ENCODE measurements around the gene TMEM132D. TPM values are rescaled to one million over a fixed set of nuclear protein-coding genes. Genes with fewer than 3 reads are reported as not detected.

TMEM132D gene
- total RNA-seq, 4 donors from 2014 or later, result 0.15 to 0.94 TPM; not detected in 2

- no peak for ATAC-seq
- H3K27me3 ChIP-seq, result peaks cover 6% of the 10 kb centered on the region
- H3K4me3 ChIP-seq, result no peak overlapping the region
- H3K4me1 ChIP-seq, result no peaks in the 10 kb centered on the region
- no peaks in the 10 kb centered on the region for H3K36me3 ChIP-seq
- TF ChIP-seq POLR2A (IDR thresholded peaks at IDR 0.05), result no peak
- TF ChIP-seq POLR2AphosphoS5 (IDR thresholded peaks at IDR 0.05), result no peak
- no peak for TF ChIP-seq CTCF (IDR thresholded peaks at IDR 0.05)
- no peak for TF ChIP-seq EP300 (IDR thresholded peaks at IDR 0.05)
- H3K27ac ChIP-seq, result no peak overlapping the region
- H3K9me3 ChIP-seq, result peaks cover 0 to 22% (median 0%) of the 10 kb centered on the region in 3 donors
- 63 to 73% methylated on average over 7 to 10 of the region's 10 CpGs for WGBS, 2 donors (ENCODE audit: low coverage in 1 of 2)
Measured at GRCh38 chr12:129776977-129777667, 126.7 kb downstream of the TMEM132D start.

GRCh38 chr12:129772501-129773493, 131.0 kb downstream of the TMEM132D start:
- TF ChIP-seq POLR2A (IDR thresholded peaks at IDR 0.05), result no peak
- TF ChIP-seq EP300 (IDR thresholded peaks at IDR 0.05), result no peak
- no peak for TF ChIP-seq CTCF (IDR thresholded peaks at IDR 0.05)
- TF ChIP-seq POLR2AphosphoS5 (IDR thresholded peaks at IDR 0.05), result no peak
- WGBS, 2 donors (ENCODE audit: low coverage in 1 of 2), result 68 to 77% methylated on average over 12 to 17 of the region's 17 CpGs
- no peaks in the 10 kb centered on the region for H3K36me3 ChIP-seq
- no peak overlapping the region for H3K27ac ChIP-seq
- H3K4me1 ChIP-seq, result no peaks in the 10 kb centered on the region
- no peaks in the 10 kb centered on the region for H3K27me3 ChIP-seq
- no peaks in the 10 kb centered on the region for H3K9me3 ChIP-seq
- no peak for ATAC-seq
- no peak overlapping the region for H3K4me3 ChIP-seq

GRCh38 chr12:129771238-129771637, 132.6 kb downstream of the TMEM132D start:
- ATAC-seq, result no peak
- H3K27ac ChIP-seq, result no peak overlapping the region
- H3K36me3 ChIP-seq, result no peaks in the 10 kb centered on the region
- 40 to 75% methylated on average over 2 to 3 of the region's 4 CpGs for WGBS, 2 donors (ENCODE audit: low coverage in 1 of 2)
- H3K4me1 ChIP-seq, result no peaks in the 10 kb centered on the region
- TF ChIP-seq CTCF (IDR thresholded peaks at IDR 0.05), result no peak
- TF ChIP-seq POLR2AphosphoS5 (IDR thresholded peaks at IDR 0.05), result no peak
- TF ChIP-seq POLR2A (IDR thresholded peaks at IDR 0.05), result no peak
- TF ChIP-seq EP300 (IDR thresholded peaks at IDR 0.05), result no peak
- peaks cover 0 to 14% (median 0%) of the 10 kb centered on the region in 3 donors for H3K9me3 ChIP-seq
- no peak overlapping the region for H3K4me3 ChIP-seq
- no peaks in the 10 kb centered on the region for H3K27me3 ChIP-seq

GRCh38 chr12:129765719-129766118, 138.1 kb downstream of the TMEM132D start:
- no peaks in the 10 kb centered on the region for H3K4me1 ChIP-seq
- H3K27me3 ChIP-seq, result peaks cover 11% of the 10 kb centered on the region
- no peak for TF ChIP-seq EP300 (IDR thresholded peaks at IDR 0.05)
- TF ChIP-seq POLR2AphosphoS5 (IDR thresholded peaks at IDR 0.05), result no peak
- no peak for TF ChIP-seq CTCF (IDR thresholded peaks at IDR 0.05)
- WGBS, 2 donors (ENCODE audit: low coverage in 1 of 2), result 94% methylated on average over 3 of the region's 5 CpGs; no CpG with 5 or more reads in 1 of the 2 donors
- peaks cover 0 to 26% (median 0%) of the 10 kb centered on the region in 3 donors for H3K9me3 ChIP-seq
- H3K36me3 ChIP-seq, result no peaks in the 10 kb centered on the region
- no peak overlapping the region for H3K27ac ChIP-seq
- H3K4me3 ChIP-seq, result no peak overlapping the region
- ATAC-seq, result no peak

Measured in gastroesophageal sphincter (tissue), 4 donors.